Measurements from ENCODE around the gene MTMR2. TPM values are rescaled to one million over a fixed set of nuclear protein-coding genes. Genes with fewer than 3 reads are reported as not detected.

The MTMR2 gene
- 10 to 100 TPM in 1 of 2 donors, 1 to 10 TPM in 1; 8.3 to 14.0 TPM for total RNA-seq
- total RNA-seq: 15.1 to 16.0 reads per million in 2 donors

GRCh38 chr11:95923728-95924413 is at the start of gene MTMR2:
Gene MTMR2 (minus strand): TSS chr11:95924107. CDS start chr11:95923954, 153 bp downstream.
- Mint-ChIP-seq H3K27ac (peak within 1 kb of the TSS; percentile 98), H3K27me3 (peaks cover 11% of the 10 kb centered on the region), H3K36me3 (ENCODE audit: low read depth) (peaks cover 14% of the 10 kb centered on the region), H3K4me3 (peak within 1 kb of the TSS; percentile 99), H3K4me1 (peaks cover 18% of the 10 kb centered on the region)
- H3K9me3 ChIP-seq (ENCODE audit: control insufficient read depth, low read length, poor library complexity, severe bottlenecking): no peaks in the 10 kb centered on the region
- ATAC-seq (peak; percentile 80), DNase-seq (peak; percentile 14 to 30 (median 18))

GRCh38 chr11:95972060-95972459 is 48.2 kb upstream of the MTMR2 start:
- no peak for DNase-seq
- Mint-ChIP-seq H3K4me1 (no peaks in the 10 kb centered on the region), H3K27ac (no peak overlapping the region), H3K4me3 (no peak overlapping the region), H3K36me3 (ENCODE audit: low read depth) (no peaks in the 10 kb centered on the region), H3K27me3 (no peaks in the 10 kb centered on the region)
- ATAC-seq: no peak
- no peaks in the 10 kb centered on the region for H3K9me3 ChIP-seq (ENCODE audit: control insufficient read depth, low read length, poor library complexity, severe bottlenecking)

GRCh38 chr11:95968585-95968984 is 44.7 kb upstream of the MTMR2 start:
- no peaks in the 10 kb centered on the region for H3K9me3 ChIP-seq (ENCODE audit: control insufficient read depth, low read length, poor library complexity, severe bottlenecking)
- Mint-ChIP-seq H3K27ac (no peak overlapping the region), H3K4me1 (no peaks in the 10 kb centered on the region), H3K4me3 (no peak overlapping the region), H3K27me3 (no peaks in the 10 kb centered on the region), H3K36me3 (ENCODE audit: low read depth) (no peaks in the 10 kb centered on the region)
- no peak for ATAC-seq
- no peak for DNase-seq

GRCh38 chr11:95964281-95964680 is 40.4 kb upstream of the MTMR2 start:
- DNase-seq (no peak), ATAC-seq (no peak)
- no peaks in the 10 kb centered on the region for H3K27me3 Mint-ChIP-seq
- no peaks in the 10 kb centered on the region for H3K4me1 Mint-ChIP-seq
- no peaks in the 10 kb centered on the region for H3K9me3 ChIP-seq (ENCODE audit: control insufficient read depth, low read length, poor library complexity, severe bottlenecking)
- H3K27ac Mint-ChIP-seq: no peak overlapping the region
- no peaks in the 10 kb centered on the region for H3K36me3 Mint-ChIP-seq (ENCODE audit: low read depth)
- H3K4me3 Mint-ChIP-seq: no peak overlapping the region

GRCh38 chr11:95961758-95962157 is 37.9 kb upstream of the MTMR2 start:
- Mint-ChIP-seq H3K36me3 (ENCODE audit: low read depth) (no peaks in the 10 kb centered on the region), H3K4me1 (no peaks in the 10 kb centered on the region), H3K27ac (no peak overlapping the region), H3K4me3 (no peak overlapping the region), H3K27me3 (no peaks in the 10 kb centered on the region)
- ATAC-seq (no peak), DNase-seq (no peak)
- H3K9me3 ChIP-seq (ENCODE audit: control insufficient read depth, low read length, poor library complexity, severe bottlenecking): no peaks in the 10 kb centered on the region

- Mint-ChIP-seq H3K4me1 (no peaks in the 10 kb centered on the region), H3K36me3 (ENCODE audit: low read depth) (peaks cover 4% of the 10 kb centered on the region), H3K4me3 (no peak overlapping the region), H3K27ac (no peak overlapping the region), H3K27me3 (no peaks in the 10 kb centered on the region)
- H3K9me3 ChIP-seq (ENCODE audit: control insufficient read depth, low read length, poor library complexity, severe bottlenecking): no peaks in the 10 kb centered on the region
- DNase-seq (no peak), ATAC-seq (no peak)
Observed at GRCh38 chr11:95950905-95951304, 27.0 kb upstream of the MTMR2 start.

GRCh38 chr11:95948637-95949036 is 24.7 kb upstream of the MTMR2 start:
- DNase-seq (no peak), ATAC-seq (no peak)
- no peaks in the 10 kb centered on the region for H3K9me3 ChIP-seq (ENCODE audit: control insufficient read depth, low read length, poor library complexity, severe bottlenecking)
- H3K4me3 Mint-ChIP-seq: no peak overlapping the region
- peaks cover 4% of the 10 kb centered on the region for H3K36me3 Mint-ChIP-seq (ENCODE audit: low read depth)
- no peaks in the 10 kb centered on the region for H3K27me3 Mint-ChIP-seq
- no peaks in the 10 kb centered on the region for H3K4me1 Mint-ChIP-seq
- H3K27ac Mint-ChIP-seq: no peak overlapping the region

- H3K36me3 Mint-ChIP-seq (ENCODE audit: low read depth): peaks cover 4% of the 10 kb centered on the region
- no peak overlapping the region for H3K4me3 Mint-ChIP-seq
- peaks cover 2% of the 10 kb centered on the region for H3K4me1 Mint-ChIP-seq
- ATAC-seq (no peak), DNase-seq (no peak)
- H3K27me3 Mint-ChIP-seq: no peaks in the 10 kb centered on the region
- H3K9me3 ChIP-seq (ENCODE audit: control insufficient read depth, low read length, poor library complexity, severe bottlenecking): no peaks in the 10 kb centered on the region
- no peak overlapping the region for H3K27ac Mint-ChIP-seq
Observed at GRCh38 chr11:95944623-95945022, 20.7 kb upstream of the MTMR2 start.

GRCh38 chr11:95943546-95943945 is 19.6 kb upstream of the MTMR2 start:
- Mint-ChIP-seq H3K36me3 (ENCODE audit: low read depth) (no peaks in the 10 kb centered on the region), H3K4me3 (no peak overlapping the region), H3K27me3 (no peaks in the 10 kb centered on the region), H3K4me1 (peaks cover 2% of the 10 kb centered on the region), H3K27ac (no peak overlapping the region)
- H3K9me3 ChIP-seq (ENCODE audit: control insufficient read depth, low read length, poor library complexity, severe bottlenecking): no peaks in the 10 kb centered on the region
- ATAC-seq (no peak), DNase-seq (no peak)

GRCh38 chr11:95939091-95939490 is 15.2 kb upstream of the MTMR2 start:
- H3K27me3 Mint-ChIP-seq: no peaks in the 10 kb centered on the region
- no peaks in the 10 kb centered on the region for H3K36me3 Mint-ChIP-seq (ENCODE audit: low read depth)
- H3K4me1 Mint-ChIP-seq: peaks cover 3% of the 10 kb centered on the region
- no peak overlapping the region for H3K27ac Mint-ChIP-seq
- DNase-seq: no peak
- H3K9me3 ChIP-seq (ENCODE audit: control insufficient read depth, low read length, poor library complexity, severe bottlenecking): no peaks in the 10 kb centered on the region
- ATAC-seq: no peak
- H3K4me3 Mint-ChIP-seq: peak overlapping the region; percentile 31

- ATAC-seq: no peak
- Mint-ChIP-seq H3K27me3 (no peaks in the 10 kb centered on the region), H3K4me3 (no peak overlapping the region)
Observed at GRCh38 chr11:95937358-95937757, 13.5 kb upstream of the MTMR2 start.

GRCh38 chr11:95933594-95933993 is 9.7 kb upstream of the MTMR2 start:
- no peak overlapping the region for H3K4me3 Mint-ChIP-seq
- no peaks in the 10 kb centered on the region for H3K36me3 Mint-ChIP-seq (ENCODE audit: low read depth)
- H3K9me3 ChIP-seq (ENCODE audit: control insufficient read depth, low read length, poor library complexity, severe bottlenecking): no peaks in the 10 kb centered on the region
- H3K27me3 Mint-ChIP-seq: no peaks in the 10 kb centered on the region
- H3K27ac Mint-ChIP-seq: no peak overlapping the region
- peaks cover 2% of the 10 kb centered on the region for H3K4me1 Mint-ChIP-seq
- no peak for ATAC-seq
- DNase-seq: no peak

More at GRCh38 chr11:95937358-95937757, 13.5 kb upstream of the MTMR2 start:
- Mint-ChIP-seq H3K4me1 (peaks cover 3% of the 10 kb centered on the region), H3K36me3 (ENCODE audit: low read depth) (no peaks in the 10 kb centered on the region), H3K27ac (no peak overlapping the region)
- H3K9me3 ChIP-seq (ENCODE audit: control insufficient read depth, low read length, poor library complexity, severe bottlenecking): no peaks in the 10 kb centered on the region
- DNase-seq: no peak

GRCh38 chr11:95931916-95932315 is 8.0 kb upstream of the MTMR2 start:
- ATAC-seq (no peak), DNase-seq (no peak)
- H3K4me1 Mint-ChIP-seq: no peaks in the 10 kb centered on the region
- H3K27ac Mint-ChIP-seq: no peak overlapping the region
- H3K27me3 Mint-ChIP-seq: peaks cover 1% of the 10 kb centered on the region
- H3K36me3 Mint-ChIP-seq (ENCODE audit: low read depth): peaks cover 2% of the 10 kb centered on the region
- H3K4me3 Mint-ChIP-seq: no peak overlapping the region
- no peaks in the 10 kb centered on the region for H3K9me3 ChIP-seq (ENCODE audit: control insufficient read depth, low read length, poor library complexity, severe bottlenecking)

GRCh38 chr11:95930948-95931347 is 7.0 kb upstream of the MTMR2 start:
- no peak overlapping the region for H3K4me3 Mint-ChIP-seq
- no peaks in the 10 kb centered on the region for H3K9me3 ChIP-seq (ENCODE audit: control insufficient read depth, low read length, poor library complexity, severe bottlenecking)
- peaks cover 11% of the 10 kb centered on the region for H3K27me3 Mint-ChIP-seq
- ATAC-seq (no peak), DNase-seq (no peak)
- peaks cover 4% of the 10 kb centered on the region for H3K36me3 Mint-ChIP-seq (ENCODE audit: low read depth)
- H3K27ac Mint-ChIP-seq: no peak overlapping the region
- H3K4me1 Mint-ChIP-seq: no peaks in the 10 kb centered on the region
